GM19395 (cell line): ENCODE results near the gene SMC5.
"Not testable (repeated sequence)": the region's sequence is repeated elsewhere in the genome, so short reads cannot be mapped to it uniquely, and the experiment has no call there.

ENCODE experiments used
- ATAC-seq: cut with Tn5 transposase; IDR thresholded peaks from one replicate; pipeline ENCODE4 v1.9.1; 2021; ENCODE audit warnings: mild to moderate bottlenecking, moderate library complexity; ENCODE audit not compliant: unreplicated experiment

SMC5 gene

GRCh38 chr9:70362952-70363351 lies 104.2 kb downstream of the SMC5 start:
- ATAC-seq: no peak

- no peak for ATAC-seq
Measured at GRCh38 chr9:70363760-70364159, 105.0 kb downstream of the SMC5 start.

- ATAC-seq: no peak
Measured at GRCh38 chr9:70367305-70367930, 108.6 kb downstream of the SMC5 start.

- ATAC-seq: no peak
Measured at GRCh38 chr9:70374962-70375618, 116.3 kb downstream of the SMC5 start.

GRCh38 chr9:70382046-70382708 lies 123.4 kb downstream of the SMC5 start:
- no peak for ATAC-seq

- no peak for ATAC-seq
Measured at GRCh38 chr9:70382709-70383605, 124.2 kb downstream of the SMC5 start.

- no peak for ATAC-seq
Measured at GRCh38 chr9:70385426-70385825, 126.6 kb downstream of the SMC5 start.

GRCh38 chr9:70387663-70388062 lies 128.9 kb downstream of the SMC5 start:
- no peak for ATAC-seq

GRCh38 chr9:70389188-70389587 lies 130.4 kb downstream of the SMC5 start:
- ATAC-seq: no peak

- ATAC-seq: no peak
Measured at GRCh38 chr9:70389621-70390266, 131.0 kb downstream of the SMC5 start.

GRCh38 chr9:70390933-70391341 lies 132.2 kb downstream of the SMC5 start:
- no peak for ATAC-seq

- no peak for ATAC-seq
Measured at GRCh38 chr9:70392189-70392588, 133.4 kb downstream of the SMC5 start.

GRCh38 chr9:70392850-70393249 lies 134.1 kb downstream of the SMC5 start:
- ATAC-seq: no peak

GRCh38 chr9:70395652-70396051 lies 136.9 kb downstream of the SMC5 start:
- no peak for ATAC-seq

- peak; percentile 100 for ATAC-seq
Measured at GRCh38 chr9:70398145-70398556, 139.4 kb downstream of the SMC5 start.

- ATAC-seq: no peak
Measured at GRCh38 chr9:70399141-70399540, 140.4 kb downstream of the SMC5 start.

GRCh38 chr9:70400107-70400892 lies 141.5 kb downstream of the SMC5 start:
- ATAC-seq: no peak

GRCh38 chr9:70401241-70401640 lies 142.5 kb downstream of the SMC5 start:
- not testable (repeated sequence) for ATAC-seq

GRCh38 chr9:70402213-70402612 lies 143.4 kb downstream of the SMC5 start:
- ATAC-seq: no peak

- no peak for ATAC-seq
Measured at GRCh38 chr9:70403166-70403565, 144.4 kb downstream of the SMC5 start.
